Activated naive CD4-positive, alpha-beta T cell treated with anti-CD3 and anti-CD28 coated beads, Interleukin-2, amount 50 U/mL, for 72 hours (primary cell): ENCODE results near the gene C14orf132. TPM values are rescaled to one million over a fixed set of nuclear protein-coding genes. Genes with fewer than 3 reads are reported as not detected.
A peak's percentile ranks its signal among the peaks of the same experiment; 100 is the strongest.

Source experiments
- ATAC-seq, 2 donors: fragments of 150-1000 bp; cut with Tn5 transposase; 2 replicates each; pipeline ENCODE4 v1.10.0; 2021; ENCODE audit warnings: mild to moderate bottlenecking in 2 of 2, moderate library complexity in 2 of 2
- DNase-seq, 2 donors: peaks; one replicate each; pipeline ENCODE4 v3.0.0; 2021 to 2022; ENCODE audit warnings: low spot score in 2 of 2
- H3K27ac Mint-ChIP-seq, 2 donors: one replicate each; pipeline ENCODE4 v1.8.0; 2022; ENCODE audit warnings: mild to moderate bottlenecking in 2 of 2, mixed read lengths in 2 of 2
- H3K36me3 Mint-ChIP-seq, 2 donors: one replicate each; pipeline ENCODE4 v1.8.0; 2022; ENCODE audit warnings: mixed read lengths in 2 of 2
- H3K9me3 Mint-ChIP-seq, 2 donors: one replicate each; pipeline ENCODE4 v1.8.0; 2022; ENCODE audit warnings: mixed read lengths in 2 of 2
- total RNA-seq, 2 donors: library from RNA; stranded (reverse); gene quantifications; one replicate each; pipeline ENCODE4 v1.2.3, GENCODE V29; 2022

Gene C14orf132
- total RNA-seq, 2 donors from 2014 or later, result 1.9 to 10.4 TPM

GRCh38 chr14:96085369-96085768, 46.2 kb downstream of the C14orf132 start:
- Mint-ChIP-seq H3K9me3 (no peaks in the 10 kb centered on the region), H3K36me3 (no peaks in the 10 kb centered on the region), H3K27ac (no peak overlapping the region)
- ATAC-seq, result no peak
- DNase-seq, result no peak

- Mint-ChIP-seq H3K27ac (peak overlapping the region in 1 of 2 donors; percentile 5), H3K36me3 (no peaks in the 10 kb centered on the region), H3K9me3 (no peaks in the 10 kb centered on the region)
- no peak for ATAC-seq
- no peak for DNase-seq
Measured at GRCh38 chr14:96086032-96086431, 46.9 kb downstream of the C14orf132 start.

GRCh38 chr14:96086574-96087077, 47.5 kb downstream of the C14orf132 start:
- no peaks in the 10 kb centered on the region for H3K36me3 Mint-ChIP-seq
- ATAC-seq, result no peak

GRCh38 chr14:96088074-96088473, 48.9 kb downstream of the C14orf132 start:
- Mint-ChIP-seq H3K9me3 (no peaks in the 10 kb centered on the region), H3K27ac (no peak overlapping the region), H3K36me3 (no peaks in the 10 kb centered on the region)
- DNase-seq, result no peak
- ATAC-seq, result no peak

More at GRCh38 chr14:96086574-96087077, 47.5 kb downstream of the C14orf132 start:
- no peak for DNase-seq
- Mint-ChIP-seq H3K27ac (peak overlapping the region in 1 of 2 donors; percentile 65), H3K9me3 (no peaks in the 10 kb centered on the region)

- no peaks in the 10 kb centered on the region for H3K36me3 Mint-ChIP-seq
- H3K27ac Mint-ChIP-seq, result no peak overlapping the region
- no peak for ATAC-seq
- H3K9me3 Mint-ChIP-seq, result no peaks in the 10 kb centered on the region
- DNase-seq, result no peak
Measured at GRCh38 chr14:96088481-96088880, 49.3 kb downstream of the C14orf132 start.

- no peak for DNase-seq
- H3K9me3 Mint-ChIP-seq, result no peaks in the 10 kb centered on the region
- no peak overlapping the region for H3K27ac Mint-ChIP-seq
- no peaks in the 10 kb centered on the region for H3K36me3 Mint-ChIP-seq
- ATAC-seq, result no peak
Measured at GRCh38 chr14:96088911-96089310, 49.7 kb downstream of the C14orf132 start.

GRCh38 chr14:96089401-96089800, 50.2 kb downstream of the C14orf132 start:
- ATAC-seq (no peak), DNase-seq (no peak)
- Mint-ChIP-seq H3K36me3 (no peaks in the 10 kb centered on the region), H3K27ac (peak overlapping the region in 1 of 2 donors; percentile 50), H3K9me3 (no peaks in the 10 kb centered on the region)

GRCh38 chr14:96090441-96091148, 51.4 kb downstream of the C14orf132 start:
- ATAC-seq (no peak), DNase-seq (no peak)
- Mint-ChIP-seq H3K36me3 (no peaks in the 10 kb centered on the region), H3K27ac (no peak overlapping the region), H3K9me3 (no peaks in the 10 kb centered on the region)

GRCh38 chr14:96091149-96091693, 52.1 kb downstream of the C14orf132 start:
- ATAC-seq, result no peak

GRCh38 chr14:96091941-96092411, 52.8 kb downstream of the C14orf132 start:
- no peak for ATAC-seq
- Mint-ChIP-seq H3K36me3 (no peaks in the 10 kb centered on the region), H3K27ac (no peak overlapping the region), H3K9me3 (no peaks in the 10 kb centered on the region)
- no peak for DNase-seq

More at GRCh38 chr14:96091149-96091693, 52.1 kb downstream of the C14orf132 start:
- H3K27ac Mint-ChIP-seq, result no peak overlapping the region
- no peak for DNase-seq
- no peaks in the 10 kb centered on the region for H3K36me3 Mint-ChIP-seq
- H3K9me3 Mint-ChIP-seq, result no peaks in the 10 kb centered on the region

- DNase-seq, result no peak
Measured at GRCh38 chr14:96092936-96093335, 53.8 kb downstream of the C14orf132 start.

GRCh38 chr14:96094211-96094610, 55.0 kb downstream of the C14orf132 start:
- no peak overlapping the region for H3K27ac Mint-ChIP-seq
- no peaks in the 10 kb centered on the region for H3K36me3 Mint-ChIP-seq
- no peaks in the 10 kb centered on the region for H3K9me3 Mint-ChIP-seq
- ATAC-seq (no peak), DNase-seq (no peak)

More at GRCh38 chr14:96092936-96093335, 53.8 kb downstream of the C14orf132 start:
- H3K36me3 Mint-ChIP-seq, result no peaks in the 10 kb centered on the region
- H3K9me3 Mint-ChIP-seq, result no peaks in the 10 kb centered on the region
- ATAC-seq, result no peak
- H3K27ac Mint-ChIP-seq, result no peak overlapping the region

GRCh38 chr14:96094656-96095055, 55.5 kb downstream of the C14orf132 start:
- no peak for ATAC-seq
- no peaks in the 10 kb centered on the region for H3K9me3 Mint-ChIP-seq
- H3K27ac Mint-ChIP-seq, result no peak overlapping the region
- no peak for DNase-seq
- no peaks in the 10 kb centered on the region for H3K36me3 Mint-ChIP-seq

GRCh38 chr14:96095058-96095457, 55.9 kb downstream of the C14orf132 start:
- no peak overlapping the region for H3K27ac Mint-ChIP-seq
- no peak for ATAC-seq

GRCh38 chr14:96095581-96096476, 56.7 kb downstream of the C14orf132 start:
- no peaks in the 10 kb centered on the region for H3K9me3 Mint-ChIP-seq
- H3K36me3 Mint-ChIP-seq, result no peaks in the 10 kb centered on the region
- no peak overlapping the region for H3K27ac Mint-ChIP-seq
- ATAC-seq (no peak), DNase-seq (no peak)

More at GRCh38 chr14:96095058-96095457, 55.9 kb downstream of the C14orf132 start:
- no peak for DNase-seq
- H3K9me3 Mint-ChIP-seq, result no peaks in the 10 kb centered on the region
- H3K36me3 Mint-ChIP-seq, result no peaks in the 10 kb centered on the region

GRCh38 chr14:96096639-96097610, 57.8 kb downstream of the C14orf132 start:
- H3K36me3 Mint-ChIP-seq, result no peaks in the 10 kb centered on the region
- DNase-seq (no peak), ATAC-seq (no peak)
- peak overlapping the region in 1 of 2 donors; percentile 39 for H3K27ac Mint-ChIP-seq
- no peaks in the 10 kb centered on the region for H3K9me3 Mint-ChIP-seq
